CD4-positive, alpha-beta T cell (primary cell): Measurements from ENCODE around the gene MTFMT. TPM values are rescaled to one million over a fixed set of nuclear protein-coding genes. Genes with fewer than 3 reads are reported as not detected.

Source experiments
- ATAC-seq: fragments of 200-7000 bp; cut with Tn5 transposase; one replicate; pipeline ENCODE4 v1.10.0; 2022; ENCODE audit warnings: mild to moderate bottlenecking; ENCODE audit not compliant: poor library complexity
- CTCF ChIA-PET: fragments of 350-600 bp; sonication (Branson Sonifier 250); formaldehyde crosslinking; loops from one replicate; lab custom pipeline; 2021; ENCODE audit warnings: antibody characterized with exemption, inconsistent platforms; lab: Charles Lee
- POLR2A ChIA-PET: fragments of 350-600 bp; sonication (Branson Sonifier 250); formaldehyde crosslinking; loops from one replicate; lab custom pipeline; 2021; ENCODE audit warnings: antibody characterized with exemption, inconsistent platforms; lab: Charles Lee
- DNase-seq, 14 experiments: peaks; one replicate each; pipeline ENCODE4 v3.0.0-alpha.2; 2013 to 2020; ENCODE audit warnings: mixed read lengths in 2 of 14
- H3K27ac ChIP-seq, 2 donors: one replicate each; pipeline versions ENCODE4 v1.5.1 to v1.7.0; 2013; ENCODE audit warnings: low read length in 2 of 2, low read depth in 1 of 2, mild to moderate bottlenecking in 1 of 2
- H3K27me3 ChIP-seq, 2 experiments: 1 replicate in 1 of 2; 2 replicates in 1 of 2; pipeline versions ENCODE4 v1.6.1 to v1.7.0; 2013; ENCODE audit warnings: low read length in 2 of 2, control low read depth in 1 of 2, mild to moderate bottlenecking in 1 of 2, moderate library complexity in 1 of 2; ENCODE audit not compliant: insufficient read depth in 2 of 2, control insufficient read depth in 1 of 2
- H3K36me3 ChIP-seq: one replicate; pipeline ENCODE4 v1.6.1; 2013; ENCODE audit warnings: low read length, control low read depth; ENCODE audit not compliant: insufficient read depth
- H3K4me1 ChIP-seq: one replicate; pipeline ENCODE4 v1.6.1; 2013; ENCODE audit warnings: low read length, control low read depth; ENCODE audit not compliant: insufficient read depth
- H3K4me3 ChIP-seq: one replicate; pipeline ENCODE4 v1.5.1; 2013; ENCODE audit warnings: mild to moderate bottlenecking, low read length, moderate library complexity
- H3K9me3 ChIP-seq, 2 experiments: 1 replicate in 1 of 2; 2 replicates in 1 of 2; pipeline versions ENCODE4 v1.6.1 to v1.7.0; 2013; ENCODE audit warnings: low read length in 2 of 2, mild to moderate bottlenecking in 2 of 2, control low read depth in 1 of 2, moderate library complexity in 1 of 2; ENCODE audit not compliant: control insufficient read depth in 1 of 2, insufficient read depth in 1 of 2
- H3K27ac Mint-ChIP-seq: one replicate; pipeline ENCODE4 v1.8.0; 2020; ENCODE audit warnings: mixed read lengths
- H3K27me3 Mint-ChIP-seq: one replicate; pipeline ENCODE4 v1.8.0; 2021; ENCODE audit warnings: mixed read lengths
- H3K36me3 Mint-ChIP-seq: one replicate; pipeline ENCODE4 v1.8.0; 2021; ENCODE audit warnings: low read depth, mixed read lengths
- H3K4me1 Mint-ChIP-seq: one replicate; pipeline ENCODE4 v1.8.0; 2021; ENCODE audit warnings: low read depth, mixed read lengths
- H3K4me3 Mint-ChIP-seq: one replicate; pipeline ENCODE4 v1.8.0; 2020; ENCODE audit warnings: mild to moderate bottlenecking, mixed read lengths
- H3K9me3 Mint-ChIP-seq: one replicate; pipeline ENCODE4 v1.8.0; 2020; ENCODE audit warnings: mixed read lengths
- CTCF ChIP-seq: fragments of 200-600 bp; IDR thresholded peaks from one replicate; pipeline ENCODE4 v1.8.0; 2022; ENCODE audit warnings: antibody characterized with exemption, mild to moderate bottlenecking
- intact Hi-C, 2 experiments: fragments of 100-400 bp; cut with DNase I in 1 of 2; cut with micrococcal nuclease in 1 of 2; formaldehyde crosslinking; loops; one replicate each; pipeline versions ENCODE4 v1.15.1 to v1.9.0; 2023 to 2025; cut with DNase I, micrococcal nuclease
- total RNA-seq, 174 experiments: library from RNA in 2 of 174; stranded (reverse) in 2 of 174; gene quantifications; one replicate each; pipeline ENCODE4 v1.2.3 and lab custom pipeline; 2021 to 2026

The MTFMT gene
- total RNA-seq, 2 experiments from 2014 or later: 3.4 to 5.8 TPM

- Histone ChIP-seq H3K27ac (no peak overlapping the region), H3K4me3 (no peak overlapping the region), H3K36me3 (peaks cover 72% of the 10 kb centered on the region), H3K27me3 (no peaks in the 10 kb centered on the region), H3K4me1 (no peaks in the 10 kb centered on the region), H3K9me3 (no peaks in the 10 kb centered on the region)
- Mint-ChIP-seq H3K27me3 (no peaks in the 10 kb centered on the region), H3K4me3 (no peak overlapping the region), H3K36me3 (peaks cover 60% of the 10 kb centered on the region), H3K27ac (no peak overlapping the region), H3K4me1 (no peaks in the 10 kb centered on the region), H3K9me3 (no peaks in the 10 kb centered on the region)
- ChIA-PET CTCF (no interaction called here), POLR2A (no interaction called here)
- no peak for ATAC-seq
- no peak for TF ChIP-seq CTCF
- intact Hi-C loops: no loop called here
- no peak for DNase-seq
Observed at GRCh38 chr15:64970698-64971097, 58.7 kb downstream of the MTFMT start.

GRCh38 chr15:64969401-64969800 lies 60.0 kb downstream of the MTFMT start:
- ATAC-seq (no peak), DNase-seq (no peak)
- POLR2A ChIA-PET: no interaction called here
- no peak overlapping the region for H3K4me3 ChIP-seq
- TF ChIP-seq CTCF: no peak
- intact Hi-C loops: no loop called here
- H3K27ac ChIP-seq: no peak overlapping the region
- no peak overlapping the region for H3K4me3 Mint-ChIP-seq
- H3K27me3 Mint-ChIP-seq: no peaks in the 10 kb centered on the region
- H3K9me3 ChIP-seq: no peaks in the 10 kb centered on the region
- no peaks in the 10 kb centered on the region for H3K9me3 Mint-ChIP-seq
- peaks cover 71% of the 10 kb centered on the region for H3K36me3 ChIP-seq
- no peaks in the 10 kb centered on the region for H3K27me3 ChIP-seq
- no peak overlapping the region for H3K27ac Mint-ChIP-seq
- H3K36me3 Mint-ChIP-seq: peaks cover 65% of the 10 kb centered on the region
- H3K4me1 ChIP-seq: no peaks in the 10 kb centered on the region
- CTCF ChIA-PET: no interaction called here
- no peaks in the 10 kb centered on the region for H3K4me1 Mint-ChIP-seq

GRCh38 chr15:64961013-64961412 lies 68.4 kb downstream of the MTFMT start:
- no peaks in the 10 kb centered on the region for H3K4me1 Mint-ChIP-seq
- DNase-seq (no peak), ATAC-seq (no peak)
- Histone ChIP-seq H3K4me1 (no peaks in the 10 kb centered on the region), H3K4me3 (no peak overlapping the region), H3K27ac (no peak overlapping the region), H3K9me3 (no peaks in the 10 kb centered on the region), H3K27me3 (no peaks in the 10 kb centered on the region), H3K36me3 (peaks cover 79% of the 10 kb centered on the region)
- ChIA-PET CTCF (interaction anchor here (1.0 kb wide), 1 partner anchor 56 kb away, joined by 4 read pairs; no protein-coding TSS in a partner anchor), POLR2A (no interaction called here)
- intact Hi-C loops: no loop called here
- H3K27ac Mint-ChIP-seq: no peak overlapping the region
- H3K4me3 Mint-ChIP-seq: no peak overlapping the region
- no peak for TF ChIP-seq CTCF
- peaks cover 88% of the 10 kb centered on the region for H3K36me3 Mint-ChIP-seq
- no peaks in the 10 kb centered on the region for H3K27me3 Mint-ChIP-seq
- H3K9me3 Mint-ChIP-seq: no peaks in the 10 kb centered on the region
